HG02623 (cell line): ENCODE data around the gene WNT4.
"Not testable (repeated sequence)": the region's sequence is repeated elsewhere in the genome, so short reads cannot be mapped to it uniquely, and the experiment has no call there.

Experiments
- ATAC-seq: cut with Tn5 transposase; IDR thresholded peaks from one replicate; pipeline ENCODE4 v1.9.1; 2021; ENCODE audit warnings: moderate library complexity; ENCODE audit not compliant: unreplicated experiment

The WNT4 gene

GRCh38 chr1:22114083-22115012, 28.5 kb downstream of the WNT4 start:
- ATAC-seq, result no peak

- no peak for ATAC-seq
Observed at GRCh38 chr1:22112554-22112953, 30.3 kb downstream of the WNT4 start.

GRCh38 chr1:22111620-22112019, 31.3 kb downstream of the WNT4 start:
- no peak for ATAC-seq

GRCh38 chr1:22111115-22111514, 31.8 kb downstream of the WNT4 start:
- ATAC-seq, result no peak

- ATAC-seq, result no peak
Observed at GRCh38 chr1:22110016-22110415, 32.9 kb downstream of the WNT4 start.

- no peak for ATAC-seq
Observed at GRCh38 chr1:22108339-22109105, 34.4 kb downstream of the WNT4 start.

- no peak for ATAC-seq
Observed at GRCh38 chr1:22107126-22107525, 35.8 kb downstream of the WNT4 start.

- no peak for ATAC-seq
Observed at GRCh38 chr1:22105611-22106207, 37.2 kb downstream of the WNT4 start.

- no peak for ATAC-seq
Observed at GRCh38 chr1:22104865-22105437, 37.9 kb downstream of the WNT4 start.

GRCh38 chr1:22104094-22104493, 38.8 kb downstream of the WNT4 start:
- no peak for ATAC-seq

- no peak for ATAC-seq
Observed at GRCh38 chr1:22102746-22103145, 40.2 kb downstream of the WNT4 start.

- no peak for ATAC-seq
Observed at GRCh38 chr1:22101995-22102394, 40.9 kb downstream of the WNT4 start.

GRCh38 chr1:22101199-22101598, 41.7 kb downstream of the WNT4 start:
- ATAC-seq, result no peak

- no peak for ATAC-seq
Observed at GRCh38 chr1:22100168-22100567, 42.7 kb downstream of the WNT4 start.

GRCh38 chr1:22098752-22099151, 44.1 kb downstream of the WNT4 start:
- ATAC-seq, result no peak

GRCh38 chr1:22096463-22096862, 46.4 kb downstream of the WNT4 start:
- no peak for ATAC-seq

- ATAC-seq, result no peak
Observed at GRCh38 chr1:22096036-22096435, 46.9 kb downstream of the WNT4 start.

- no peak for ATAC-seq
Observed at GRCh38 chr1:22093513-22093912, 49.4 kb downstream of the WNT4 start.

- ATAC-seq, result not testable (repeated sequence)
Observed at GRCh38 chr1:22092026-22092768, 50.7 kb downstream of the WNT4 start.

GRCh38 chr1:22090867-22091266, 52.0 kb downstream of the WNT4 start:
- no peak for ATAC-seq

GRCh38 chr1:22089787-22090186, 53.1 kb downstream of the WNT4 start:
- ATAC-seq, result no peak
